ENCODE results near the gene CMPK1.

The CMPK1 gene

DNA sequence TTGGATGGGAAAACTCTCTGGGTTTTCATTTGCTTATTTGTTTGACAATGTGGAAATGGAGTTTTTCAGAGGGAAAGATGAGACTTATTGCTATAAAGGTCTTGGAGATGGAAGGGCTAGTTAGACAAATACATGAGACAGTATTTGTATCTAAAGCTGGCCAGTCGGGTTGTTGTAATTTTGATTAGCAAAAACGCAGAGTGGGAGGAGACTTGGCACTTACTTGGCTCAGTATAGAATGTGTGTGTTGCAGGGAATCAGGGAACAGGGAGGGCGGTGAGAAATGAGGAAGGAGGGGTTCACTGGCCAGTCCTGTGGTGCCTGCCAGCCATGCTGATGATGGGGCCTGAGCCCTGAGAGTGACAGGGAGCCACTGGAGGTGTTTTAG is 76.5 kb downstream of the CMPK1 start:
- H3K4me3 ChIP-seq (ENCODE audit: low read depth, low read length): no peak overlapping the region
- DNase-seq (ENCODE audit: low read depth): no peak
- TF ChIP-seq, protein P1, sequence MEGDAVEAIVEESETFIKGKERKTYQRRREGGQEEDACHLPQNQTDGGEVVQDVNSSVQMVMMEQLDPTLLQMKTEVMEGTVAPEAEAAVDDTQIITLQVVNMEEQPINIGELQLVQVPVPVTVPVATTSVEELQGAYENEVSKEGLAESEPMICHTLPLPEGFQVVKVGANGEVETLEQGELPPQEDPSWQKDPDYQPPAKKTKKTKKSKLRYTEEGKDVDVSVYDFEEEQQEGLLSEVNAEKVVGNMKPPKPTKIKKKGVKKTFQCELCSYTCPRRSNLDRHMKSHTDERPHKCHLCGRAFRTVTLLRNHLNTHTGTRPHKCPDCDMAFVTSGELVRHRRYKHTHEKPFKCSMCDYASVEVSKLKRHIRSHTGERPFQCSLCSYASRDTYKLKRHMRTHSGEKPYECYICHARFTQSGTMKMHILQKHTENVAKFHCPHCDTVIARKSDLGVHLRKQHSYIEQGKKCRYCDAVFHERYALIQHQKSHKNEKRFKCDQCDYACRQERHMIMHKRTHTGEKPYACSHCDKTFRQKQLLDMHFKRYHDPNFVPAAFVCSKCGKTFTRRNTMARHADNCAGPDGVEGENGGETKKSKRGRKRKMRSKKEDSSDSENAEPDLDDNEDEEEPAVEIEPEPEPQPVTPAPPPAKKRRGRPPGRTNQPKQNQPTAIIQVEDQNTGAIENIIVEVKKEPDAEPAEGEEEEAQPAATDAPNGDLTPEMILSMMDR (IDR thresholded peaks at IDR 0.05; ENCODE audit: low read depth, low read length, missing control alignments): no peak

DNA sequence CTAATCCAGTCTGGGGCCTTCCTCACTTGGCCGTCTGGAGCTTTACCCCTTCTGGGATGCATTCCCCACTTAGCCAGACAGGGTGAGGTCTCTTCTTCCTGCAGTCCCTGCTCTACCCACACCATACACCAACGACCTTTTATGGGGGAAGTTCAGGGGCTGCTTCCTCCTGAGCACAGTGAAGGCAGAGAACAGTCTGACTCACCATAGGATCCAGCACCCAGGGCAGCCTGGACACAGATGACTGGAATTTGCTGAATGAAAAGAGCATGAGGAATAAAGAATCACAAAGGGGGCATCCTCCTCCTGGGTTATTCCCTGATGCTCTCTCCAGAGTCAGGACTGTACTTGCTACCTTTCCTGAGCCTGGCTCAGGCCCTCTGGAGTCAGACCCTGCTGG is 77.8 kb downstream of the CMPK1 start:
- DNase-seq (ENCODE audit: low read depth): no peak
- TF ChIP-seq, protein P1 (IDR thresholded peaks at IDR 0.05; ENCODE audit: low read depth, low read length, missing control alignments): no peak
- no peak overlapping the region for H3K4me3 ChIP-seq (ENCODE audit: low read depth, low read length)

DNA sequence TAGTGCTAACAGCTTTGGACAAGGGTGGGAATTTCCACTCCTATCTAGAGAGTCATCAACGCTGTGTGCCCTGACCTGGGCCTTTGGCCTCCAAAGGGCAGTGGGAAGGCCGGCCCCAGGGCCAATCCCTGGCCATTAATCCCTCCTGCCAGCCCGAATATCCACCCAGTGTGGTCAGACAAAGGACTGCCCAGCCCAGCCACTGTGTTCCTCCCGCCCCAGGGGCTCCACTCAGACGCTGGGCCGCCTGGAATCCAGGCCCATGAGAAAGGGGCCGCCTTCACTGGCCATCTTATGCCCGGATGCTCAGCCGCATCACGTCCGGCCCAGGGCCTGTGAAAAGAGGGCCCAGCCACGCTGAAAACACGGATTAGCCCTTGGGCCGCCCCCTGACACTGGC is 78.8 kb downstream of the CMPK1 start:
- H3K4me3 ChIP-seq (ENCODE audit: low read depth, low read length): no peak overlapping the region
- TF ChIP-seq, protein P1 (IDR thresholded peaks at IDR 0.05; ENCODE audit: low read depth, low read length, missing control alignments): no peak

DNA sequence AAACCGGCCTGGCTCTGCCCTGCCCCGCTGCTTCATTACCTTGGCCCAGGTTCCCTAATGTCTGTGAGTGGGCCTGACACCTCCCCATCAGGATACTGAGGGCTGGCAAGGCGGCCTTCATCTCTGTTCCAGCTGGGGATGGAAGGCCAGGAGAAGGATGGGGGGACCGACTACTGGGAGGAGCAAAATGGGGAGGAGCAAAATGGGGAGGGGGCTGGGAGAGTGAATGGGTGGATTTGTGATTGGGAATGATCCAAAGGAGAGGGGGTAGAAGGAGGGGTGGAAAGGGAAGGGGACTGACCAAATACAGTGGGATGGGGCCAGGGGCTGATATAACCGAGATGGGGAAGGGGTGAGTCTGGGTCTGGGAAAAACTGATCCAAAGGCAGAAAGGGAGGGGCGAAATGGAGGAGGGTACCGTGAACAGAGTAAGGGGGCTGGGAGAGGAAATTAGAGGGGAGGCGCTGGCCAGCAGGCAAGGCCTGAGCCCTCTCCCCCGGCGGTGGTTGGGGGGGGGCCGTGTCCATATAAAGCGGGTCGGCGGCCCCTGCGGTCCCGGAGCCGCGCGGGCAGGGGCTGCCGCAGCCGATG is 82.2 kb downstream of the CMPK1 start, which contains the start of gene FOXE3:
Gene FOXE3 (plus strand): TSS at position 558 of the 591 bp plus-strand sequence. CDS start 31 bp downstream, at position 589.
- H3K4me3 ChIP-seq (ENCODE audit: low read depth, low read length): no peak within 1 kb of the TSS; the same call in 1 of the 2 replicates
- no peak for DNase-seq (ENCODE audit: low read depth)
- TF ChIP-seq, protein P1 (IDR thresholded peaks at IDR 0.05; ENCODE audit: low read depth, low read length, missing control alignments): no peak

More for the DNA sequence above, 78.8 kb downstream of the CMPK1 start:
- DNase-seq (ENCODE audit: low read depth): no peak

DNA sequence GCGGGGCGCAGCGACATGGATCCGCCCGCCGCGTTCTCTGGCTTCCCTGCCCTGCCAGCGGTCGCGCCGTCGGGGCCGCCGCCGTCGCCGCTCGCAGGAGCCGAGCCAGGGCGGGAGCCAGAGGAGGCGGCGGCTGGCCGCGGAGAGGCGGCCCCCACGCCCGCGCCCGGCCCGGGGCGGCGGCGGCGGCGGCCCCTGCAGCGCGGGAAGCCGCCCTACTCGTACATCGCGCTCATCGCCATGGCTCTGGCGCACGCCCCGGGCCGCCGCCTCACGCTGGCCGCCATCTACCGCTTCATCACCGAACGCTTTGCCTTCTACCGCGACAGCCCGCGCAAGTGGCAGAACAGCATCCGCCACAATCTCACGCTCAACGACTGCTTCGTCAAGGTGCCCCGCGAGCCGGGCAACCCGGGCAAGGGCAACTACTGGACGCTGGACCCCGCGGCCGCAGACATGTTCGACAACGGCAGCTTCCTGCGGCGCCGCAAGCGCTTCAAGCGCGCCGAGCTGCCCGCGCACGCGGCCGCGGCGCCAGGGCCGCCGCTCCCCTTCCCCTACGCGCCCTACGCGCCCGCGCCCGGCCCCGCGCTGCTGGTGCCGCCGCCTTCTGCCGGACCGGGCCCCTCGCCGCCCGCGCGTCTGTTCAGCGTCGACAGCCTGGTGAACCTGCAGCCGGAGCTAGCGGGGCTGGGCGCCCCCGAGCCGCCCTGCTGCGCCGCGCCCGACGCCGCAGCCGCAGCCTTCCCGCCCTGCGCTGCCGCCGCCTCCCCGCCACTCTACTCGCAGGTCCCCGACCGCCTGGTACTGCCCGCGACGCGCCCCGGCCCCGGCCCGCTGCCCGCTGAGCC is 83.0 kb downstream of the CMPK1 start:
- no peak for DNase-seq (ENCODE audit: low read depth)
- H3K4me3 ChIP-seq (ENCODE audit: low read depth, low read length): no peak overlapping the region; the same call in 1 of the 2 replicates
- TF ChIP-seq, protein P1 (IDR thresholded peaks at IDR 0.05; ENCODE audit: low read depth, low read length, missing control alignments): no peak

DNA sequence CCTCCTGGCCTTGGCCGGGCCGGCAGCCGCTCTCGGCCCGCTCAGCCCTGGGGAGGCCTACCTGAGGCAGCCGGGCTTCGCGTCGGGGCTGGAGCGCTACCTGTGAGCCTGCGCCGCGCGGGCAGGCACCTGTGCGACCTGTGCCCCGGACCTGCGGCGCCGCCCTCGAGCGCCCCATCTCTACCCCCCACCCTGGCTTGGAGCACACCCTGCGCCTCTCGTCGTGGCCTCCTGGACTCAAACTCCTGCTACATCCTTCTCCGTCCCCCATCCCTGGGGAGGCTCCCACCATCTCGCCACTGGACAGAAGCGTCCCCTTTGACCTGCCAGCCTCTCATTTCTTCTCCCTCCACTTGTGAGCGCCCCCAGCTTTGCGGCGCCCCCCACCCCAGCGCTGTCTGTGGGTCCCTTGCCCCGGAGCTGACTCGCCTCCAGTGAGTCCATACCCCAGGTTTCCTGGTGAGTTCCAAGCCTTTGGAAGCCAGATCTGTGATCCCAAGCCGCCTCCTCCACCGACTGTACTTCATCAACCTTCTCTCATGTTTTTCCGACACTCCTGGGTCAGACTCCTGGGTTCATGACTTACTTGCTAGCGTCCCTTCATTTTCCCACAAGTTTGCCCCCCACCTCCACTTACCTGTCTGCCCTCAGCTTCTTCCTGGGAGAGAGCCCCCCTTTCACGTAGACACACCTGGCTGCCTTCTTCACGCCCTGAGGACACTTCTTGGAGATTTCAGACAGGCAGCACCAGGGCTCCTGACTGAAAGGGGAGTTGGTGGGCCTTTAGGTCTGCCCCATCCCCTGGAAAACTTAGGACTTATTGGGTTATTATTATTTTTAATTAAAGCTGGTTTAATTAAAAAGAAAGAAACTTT is 83.8 kb downstream of the CMPK1 start:
- H3K4me3 ChIP-seq (ENCODE audit: low read depth, low read length): no peak overlapping the region
- TF ChIP-seq, protein P1 (IDR thresholded peaks at IDR 0.05; ENCODE audit: low read depth, low read length, missing control alignments): no peak
- DNase-seq (ENCODE audit: low read depth): no peak

Data from GM12864 (cell line).